ENCODE measurements around the gene TSPAN31. TPM values are rescaled to one million over a fixed set of nuclear protein-coding genes. Genes with fewer than 3 reads are reported as not detected.
A peak's percentile ranks its signal among the peaks of the same experiment; 100 is the strongest.

Gene TSPAN31
- 10 to 100 TPM; 43.2 to 85.8 (median 69.3) TPM for total RNA-seq
- polyA plus RNA-seq: 10 to 100 TPM; 12.0 to 33.8 (median 15.7) TPM

GRCh38 chr12:57744777-57745484, at the start of gene TSPAN31:
TSPAN31 (plus strand) TSS chr12:57745039; CDS start chr12:57745155, 116 bp downstream.
- WGBS, 2 donors: 1% methylated on average over 29 of the region's 29 CpGs

GRCh38 chr12:57695770-57696432, 48.9 kb upstream of the TSPAN31 start:
- no peak for DNase-seq
- WGBS, 2 donors: 95% methylated on average over 11 of the region's 11 CpGs
- H3K9me3 ChIP-seq: no peaks in the 10 kb centered on the region
- no peak for TF ChIP-seq EP300 (IDR thresholded peaks at IDR 0.05)
- no peak for TF ChIP-seq CTCF (IDR thresholded peaks at IDR 0.05)
- no peak for TF ChIP-seq POLR2AphosphoS5 (IDR thresholded peaks at IDR 0.05)
- no peak for TF ChIP-seq POLR2A (IDR thresholded peaks at IDR 0.05)
- intact Hi-C loops (cut with DNase I): no loop called here
- H3K36me3 ChIP-seq: peaks cover 0 to 40% (median 14%) of the 10 kb centered on the region in 4 donors
- no peaks in the 10 kb centered on the region for H3K27me3 ChIP-seq
- H3K4me3 ChIP-seq: no peak overlapping the region
- peaks cover 0 to 18% (median 12%) of the 10 kb centered on the region in 4 donors for H3K4me1 ChIP-seq
- H3K27ac ChIP-seq: no peak overlapping the region

More at GRCh38 chr12:57744777-57745484, at the start of gene TSPAN31:
- no peaks in the 10 kb centered on the region for H3K9me3 ChIP-seq
- H3K36me3 ChIP-seq: peaks cover 0 to 37% (median 20%) of the 10 kb centered on the region in 4 donors
- DNase-seq: peak; percentile 99
- H3K27ac ChIP-seq: peak within 1 kb of the TSS; percentile 89 to 99 (median 92)
- H3K4me1 ChIP-seq: peaks cover 0 to 14% (median 13%) of the 10 kb centered on the region in 4 donors
- H3K4me3 ChIP-seq: peak within 1 kb of the TSS; percentile 65 to 98 (median 72)
- intact Hi-C loops (cut with DNase I): no loop called here
- peaks cover 0 to 13% (median 0%) of the 10 kb centered on the region in 3 donors for H3K27me3 ChIP-seq
- TF ChIP-seq CTCF (IDR thresholded peaks at IDR 0.05) (no peak), POLR2AphosphoS5 (IDR thresholded peaks at IDR 0.05) (peak; percentile 53 to 90 (median 70)), POLR2A (IDR thresholded peaks at IDR 0.05) (peak; percentile 24 to 45), EP300 (IDR thresholded peaks at IDR 0.05) (no peak)

- WGBS, 2 donors: 98 to 100% methylated on average over 1 of the region's 1 CpG
- Histone ChIP-seq H3K27me3 (no peaks in the 10 kb centered on the region), H3K4me3 (no peak overlapping the region), H3K27ac (no peak overlapping the region), H3K9me3 (no peaks in the 10 kb centered on the region), H3K4me1 (peaks cover 0 to 18% (median 12%) of the 10 kb centered on the region in 4 donors), H3K36me3 (peaks cover 0 to 46% (median 14%) of the 10 kb centered on the region in 4 donors)
- intact Hi-C loops (cut with DNase I): no loop called here
- TF ChIP-seq POLR2A (IDR thresholded peaks at IDR 0.05) (no peak), EP300 (IDR thresholded peaks at IDR 0.05) (no peak), POLR2AphosphoS5 (IDR thresholded peaks at IDR 0.05) (no peak), CTCF (IDR thresholded peaks at IDR 0.05) (no peak)
- no peak for DNase-seq
Measured at GRCh38 chr12:57697076-57697475, 47.8 kb upstream of the TSPAN31 start.

- Histone ChIP-seq H3K27me3 (no peaks in the 10 kb centered on the region), H3K4me1 (peaks cover 0 to 15% (median 11%) of the 10 kb centered on the region in 4 donors), H3K4me3 (no peak overlapping the region), H3K9me3 (no peaks in the 10 kb centered on the region), H3K27ac (no peak overlapping the region), H3K36me3 (peaks cover 0 to 59% (median 18%) of the 10 kb centered on the region in 4 donors)
- intact Hi-C loops (cut with DNase I): no loop called here
- 95% methylated on average over 3 of the region's 3 CpGs for WGBS, 2 donors
- TF ChIP-seq EP300 (IDR thresholded peaks at IDR 0.05) (no peak), POLR2AphosphoS5 (IDR thresholded peaks at IDR 0.05) (no peak), POLR2A (IDR thresholded peaks at IDR 0.05) (no peak), CTCF (IDR thresholded peaks at IDR 0.05) (no peak)
- no peak for DNase-seq
Measured at GRCh38 chr12:57698414-57698813, 46.4 kb upstream of the TSPAN31 start.

Measured in sigmoid colon (tissue), 7 donors.